Mesenchymal stem cell (in vitro differentiated cells and primary cell): Measurements from ENCODE around the gene DDIT4L. TPM values are rescaled to one million over a fixed set of nuclear protein-coding genes. Genes with fewer than 3 reads are reported as not detected.
A peak's percentile ranks its signal among the peaks of the same experiment; 100 is the strongest.

Experiments
- DNase-seq: peaks from one replicate; pipeline ENCODE4 v3.0.0-alpha.2; 2013
- H2AFZ ChIP-seq: one replicate; pipeline ENCODE4 v1.6.1; 2013; ENCODE audit warnings: low read depth, mild to moderate bottlenecking, control low read depth, inconsistent platforms, low read length, moderate library complexity
- H2AK5ac ChIP-seq: 2 replicates; pipeline ENCODE4 v1.6.1; 2013; ENCODE audit warnings: low read length, moderate library complexity, mild to moderate bottlenecking, inconsistent platforms; ENCODE audit not compliant: severe bottlenecking
- H2BK120ac ChIP-seq: one replicate; pipeline ENCODE4 v1.6.1; 2013; ENCODE audit warnings: low read depth, mild to moderate bottlenecking, inconsistent platforms, low read length, moderate library complexity
- H2BK12ac ChIP-seq, 2 experiments: one replicate each; pipeline ENCODE4 v1.6.1; 2013; ENCODE audit warnings: inconsistent platforms in 2 of 2, low read length in 2 of 2, mild to moderate bottlenecking in 2 of 2, moderate library complexity in 2 of 2, control low read depth in 1 of 2
- H2BK15ac ChIP-seq: one replicate; pipeline ENCODE4 v1.6.1; 2013; ENCODE audit warnings: mild to moderate bottlenecking, low read depth, inconsistent platforms; ENCODE audit not compliant: poor library complexity, severe bottlenecking
- H2BK5ac ChIP-seq: 2 replicates; pipeline ENCODE4 v1.6.1; 2013; ENCODE audit warnings: low read depth, mild to moderate bottlenecking, low read length, control low read depth, inconsistent platforms; ENCODE audit not compliant: poor library complexity, severe bottlenecking
- H3K14ac ChIP-seq, 2 experiments: one replicate each; pipeline ENCODE4 v1.6.1; 2013; ENCODE audit warnings: inconsistent platforms in 2 of 2, low read length in 2 of 2, control low read depth in 1 of 2, mild to moderate bottlenecking in 1 of 2, moderate library complexity in 1 of 2
- H3K18ac ChIP-seq, 2 experiments: one replicate each; pipeline ENCODE4 v1.6.1; 2013; ENCODE audit warnings: inconsistent platforms in 2 of 2, low read length in 2 of 2, control low read depth in 1 of 2, low read depth in 1 of 2, mild to moderate bottlenecking in 1 of 2
- H3K23ac ChIP-seq, 2 experiments: one replicate each; pipeline ENCODE4 v1.6.1; 2013; ENCODE audit warnings: inconsistent platforms in 2 of 2, low read length in 2 of 2, mild to moderate bottlenecking in 2 of 2, moderate library complexity in 2 of 2, control low read depth in 1 of 2
- H3K27ac ChIP-seq: 2 replicates; pipeline ENCODE4 v1.5.1; 2013; ENCODE audit warnings: mild to moderate bottlenecking, moderate library complexity, low read length, control low read depth, inconsistent platforms; ENCODE audit not compliant: poor library complexity, severe bottlenecking
- H3K27me3 ChIP-seq, 2 experiments: 2 replicates each; pipeline versions ENCODE4 v1.6.1 to v1.7.0; 2013; ENCODE audit warnings: low read length in 2 of 2, mild to moderate bottlenecking in 2 of 2, moderate library complexity in 2 of 2, control low read depth in 1 of 2, inconsistent platforms in 1 of 2; ENCODE audit not compliant: control insufficient read depth in 1 of 2, insufficient read depth in 1 of 2
- H3K36me3 ChIP-seq, 2 experiments: 2 replicates each; pipeline versions ENCODE4 v1.6.1 to v1.7.0; 2013; ENCODE audit warnings: low read length in 2 of 2, control low read depth in 1 of 2, inconsistent platforms in 1 of 2, low read depth in 1 of 2, mild to moderate bottlenecking in 1 of 2; ENCODE audit not compliant: insufficient read depth in 2 of 2, control insufficient read depth in 1 of 2
- H3K4ac ChIP-seq, 2 experiments: one replicate each; pipeline ENCODE4 v1.6.1; 2013; ENCODE audit warnings: inconsistent platforms in 2 of 2, low read length in 2 of 2, mild to moderate bottlenecking in 2 of 2, moderate library complexity in 2 of 2, control low read depth in 1 of 2, low read depth in 1 of 2
- H3K4me1 ChIP-seq: 2 replicates; pipeline ENCODE4 v1.6.1; 2013; ENCODE audit warnings: low read depth, low read length, control low read depth; ENCODE audit not compliant: control insufficient read depth, insufficient read depth
- H3K4me2 ChIP-seq: 2 replicates; pipeline ENCODE4 v1.6.1; 2013; ENCODE audit warnings: low read length, mild to moderate bottlenecking, inconsistent platforms; ENCODE audit not compliant: poor library complexity, severe bottlenecking
- H3K4me3 ChIP-seq, 2 experiments: 2 replicates each; pipeline versions ENCODE4 v1.5.1 to v1.7.0; 2013; ENCODE audit warnings: low read length in 2 of 2, mild to moderate bottlenecking in 2 of 2, control low read depth in 1 of 2, low read depth in 1 of 2; ENCODE audit not compliant: insufficient read depth in 1 of 2
- H3K79me1 ChIP-seq: replicated peaks from 2 replicates; pipeline ENCODE4 v1.6.1; 2013; ENCODE audit warnings: mild to moderate bottlenecking, control low read depth, low read length, inconsistent platforms; ENCODE audit not compliant: poor library complexity, severe bottlenecking
- H3K9ac ChIP-seq: 2 replicates; pipeline ENCODE4 v1.7.0; 2013; ENCODE audit warnings: mild to moderate bottlenecking, low read length, moderate library complexity
- H3K9me3 ChIP-seq: 2 replicates; pipeline ENCODE4 v1.7.0; 2013; ENCODE audit warnings: mild to moderate bottlenecking, low read length; ENCODE audit not compliant: control insufficient read depth
- H4K8ac ChIP-seq: one replicate; pipeline ENCODE4 v1.6.1; 2013; ENCODE audit warnings: inconsistent platforms, mild to moderate bottlenecking, low read length, moderate library complexity
- H4K91ac ChIP-seq: one replicate; pipeline ENCODE4 v1.6.1; 2013; ENCODE audit warnings: mild to moderate bottlenecking, low read length, inconsistent platforms
- WGBS: methylation state at CpG from one replicate; pipeline ENCODE4 v1.1.7; 2013; ENCODE audit warnings: mixed read lengths; 5-methylcytosine and 5-hydroxymethylcytosine counted together
- polyA plus RNA-seq, 2 experiments: library from polyadenylated mRNA; stranded (reverse); fragments of 200-250 nt; gene quantifications; one replicate each; pipeline ENCODE4 v1.2.3, GENCODE V29; 2013

The DDIT4L gene, protein sequence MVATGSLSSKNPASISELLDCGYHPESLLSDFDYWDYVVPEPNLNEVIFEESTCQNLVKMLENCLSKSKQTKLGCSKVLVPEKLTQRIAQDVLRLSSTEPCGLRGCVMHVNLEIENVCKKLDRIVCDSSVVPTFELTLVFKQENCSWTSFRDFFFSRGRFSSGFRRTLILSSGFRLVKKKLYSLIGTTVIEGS
- 3.3 TPM for polyA plus RNA-seq (2013, experiment 1 of 2)
- polyA plus RNA-seq (2013, experiment 2 of 2) = 3.3 TPM

DNA sequence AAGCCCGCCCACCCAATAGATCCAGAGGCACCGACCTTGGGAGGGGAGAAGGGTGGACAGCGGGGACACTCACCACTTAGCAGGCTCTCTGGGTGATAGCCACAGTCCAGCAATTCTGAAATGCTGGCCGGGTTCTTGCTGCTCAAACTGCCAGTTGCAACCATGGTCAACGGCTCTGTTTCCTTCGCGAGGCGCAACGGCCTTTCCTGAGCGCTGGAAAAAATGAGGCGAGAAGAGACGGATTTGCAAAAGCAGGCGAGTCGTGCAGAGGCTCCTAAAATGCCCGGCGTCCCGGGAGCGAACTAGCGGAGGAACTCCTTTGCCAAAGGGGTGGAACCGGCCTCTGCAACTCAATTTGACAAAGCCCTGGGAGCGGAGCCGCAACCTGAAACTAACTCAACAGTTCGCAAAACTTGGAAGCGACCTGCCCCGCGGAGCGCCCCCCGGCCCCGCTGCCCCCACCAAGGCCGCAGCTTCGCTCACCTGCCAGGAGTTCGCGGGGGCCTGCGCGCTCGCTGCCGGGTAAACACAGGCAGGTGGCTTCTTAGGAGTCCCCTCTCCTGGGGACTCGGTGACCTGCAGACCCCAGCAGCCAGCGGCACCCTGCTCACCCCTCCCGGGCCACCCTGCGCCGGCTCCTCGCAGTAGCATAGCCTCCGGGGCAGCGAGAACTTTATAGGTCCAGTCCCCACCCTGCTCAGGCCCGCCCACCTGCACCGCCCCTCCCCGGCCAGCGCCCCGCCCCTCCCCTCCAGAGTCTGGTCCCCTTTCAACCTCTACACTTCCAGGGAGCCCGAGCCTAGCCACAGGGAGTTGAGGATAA is at the start of gene DDIT4L:
Gene DDIT4L (minus strand): TSS at position 649 of the 823 bp plus-strand sequence. CDS start 485 bp downstream, at position 164.
- Histone ChIP-seq H3K4ac (peak within 1 kb of the TSS in 1 of 2 experiments; percentile 67), H2BK5ac (no peak within 1 kb of the TSS), H4K8ac (peak within 1 kb of the TSS; percentile 50), H3K79me1 (no peaks in the 10 kb centered on the region), H3K14ac (no peak within 1 kb of the TSS), H2BK15ac (peak within 1 kb of the TSS; percentile 44), H3K18ac (peak within 1 kb of the TSS; percentile 17 to 84), H2BK120ac (peak within 1 kb of the TSS; percentile 15), H2BK12ac (peak within 1 kb of the TSS in 1 of 2 experiments; percentile 42), H3K27ac (no peak within 1 kb of the TSS), H3K9me3 (no peaks in the 10 kb centered on the region), H4K91ac (peak within 1 kb of the TSS; percentile 65), H3K4me2 (peak within 1 kb of the TSS; percentile 100), H3K27me3 (no peaks in the 10 kb centered on the region), H3K9ac (peak within 1 kb of the TSS; percentile 90), H3K4me1 (peaks cover 11% of the 10 kb centered on the region), H3K36me3 (peaks cover 0 to 35% of the 10 kb centered on the region in 2 experiments), H2AFZ (peak within 1 kb of the TSS; percentile 60), H2AK5ac (no peak within 1 kb of the TSS), H3K23ac (no peak within 1 kb of the TSS), H3K4me3 (peak within 1 kb of the TSS; percentile 69 to 89)
- DNase-seq = peak; percentile 56
- under 1% methylated on average over 46 of the region's 51 CpGs for WGBS

DNA sequence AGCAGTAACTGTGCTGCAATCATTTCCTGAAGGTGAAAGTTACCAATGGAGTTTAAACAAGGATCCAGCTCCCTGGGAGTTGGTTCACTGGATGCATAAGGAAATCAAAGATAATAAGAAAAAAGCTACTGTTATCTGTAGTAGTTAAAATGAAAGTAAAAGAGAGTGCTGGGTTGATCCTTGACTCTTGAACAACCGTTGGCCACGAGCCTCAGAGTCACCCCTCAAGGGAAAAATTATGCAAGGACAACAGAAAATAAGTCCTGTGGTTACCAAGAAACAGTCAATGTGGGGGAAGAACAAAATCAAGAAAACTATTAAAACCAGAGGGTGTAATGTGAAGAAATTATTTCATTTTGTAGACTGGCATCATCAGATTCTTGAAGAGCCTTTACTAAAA is 49.7 kb upstream of the DDIT4L start:
- Histone ChIP-seq H3K4me3 (no peak overlapping the region), H3K36me3 (no peaks in the 10 kb centered on the region), H3K4me1 (no peaks in the 10 kb centered on the region), H3K9ac (peak overlapping the region; percentile 44), H4K8ac (no peak overlapping the region), H3K23ac (no peak overlapping the region), H2BK15ac (no peak overlapping the region), H3K4ac (no peak overlapping the region), H3K4me2 (no peak overlapping the region), H3K27me3 (no peaks in the 10 kb centered on the region), H3K18ac (no peak overlapping the region), H3K14ac (no peak overlapping the region), H2AFZ (no peak overlapping the region), H3K27ac (no peak overlapping the region), H3K9me3 (peaks cover 7% of the 10 kb centered on the region), H3K79me1 (no peaks in the 10 kb centered on the region), H4K91ac (no peak overlapping the region), H2BK120ac (no peak overlapping the region), H2AK5ac (no peak overlapping the region), H2BK5ac (no peak overlapping the region), H2BK12ac (no peak overlapping the region)
- WGBS = 89% methylated on average over 2 of the region's 2 CpGs
- DNase-seq = peak; percentile 16

DNA sequence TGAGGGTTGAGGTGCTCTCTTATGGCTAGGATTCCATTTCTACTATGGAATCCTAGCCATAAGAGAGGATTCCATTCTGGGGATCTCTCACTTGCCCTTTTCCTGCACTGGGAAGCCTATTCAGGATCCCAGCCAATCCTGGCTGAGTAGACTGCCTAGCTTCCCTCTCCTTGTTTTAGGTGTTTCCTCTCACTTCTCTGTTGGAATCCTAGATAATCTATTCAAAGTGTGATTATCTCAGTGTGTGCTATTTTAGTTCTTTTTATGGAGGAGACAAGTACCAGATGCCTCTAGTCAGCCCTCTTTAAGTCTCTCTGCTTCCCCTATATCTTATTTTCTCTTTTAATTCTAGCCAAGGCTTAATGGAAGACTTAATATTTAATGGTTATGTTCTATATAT is 34.5 kb upstream of the DDIT4L start:
- Histone ChIP-seq H3K36me3 (no peaks in the 10 kb centered on the region), H3K79me1 (no peaks in the 10 kb centered on the region), H3K14ac (no peak overlapping the region), H2BK12ac (no peak overlapping the region), H3K27me3 (no peaks in the 10 kb centered on the region), H2BK120ac (no peak overlapping the region), H2AK5ac (no peak overlapping the region), H3K4ac (no peak overlapping the region), H3K4me3 (no peak overlapping the region), H3K9me3 (peaks cover 46% of the 10 kb centered on the region), H4K91ac (no peak overlapping the region), H3K27ac (no peak overlapping the region), H4K8ac (no peak overlapping the region), H3K4me2 (no peak overlapping the region), H3K4me1 (no peaks in the 10 kb centered on the region), H2AFZ (no peak overlapping the region), H2BK5ac (no peak overlapping the region), H2BK15ac (no peak overlapping the region), H3K9ac (no peak overlapping the region), H3K18ac (no peak overlapping the region), H3K23ac (no peak overlapping the region)
- DNase-seq = no peak

DNA sequence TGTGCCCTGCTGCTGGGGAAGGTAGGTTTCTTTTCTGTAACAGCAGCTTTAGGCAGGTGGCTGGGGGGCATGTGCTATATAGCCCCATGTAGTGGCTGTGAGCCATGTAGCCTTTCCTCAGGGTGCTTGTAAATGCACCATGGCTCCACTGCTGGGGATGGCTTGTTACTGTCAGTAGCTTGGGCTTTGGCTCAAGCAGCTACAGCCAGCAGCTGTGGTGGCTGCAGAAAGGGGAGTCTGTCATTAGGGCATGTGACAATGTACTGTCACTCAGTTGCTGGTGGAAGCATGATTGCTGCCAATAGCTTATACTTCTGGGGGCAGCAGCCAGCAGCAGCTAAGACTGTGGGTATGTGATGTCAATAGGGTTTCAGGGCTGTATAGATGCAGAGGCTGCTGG is 33.9 kb upstream of the DDIT4L start:
- Histone ChIP-seq H3K18ac (no peak overlapping the region), H3K9ac (no peak overlapping the region), H3K4me2 (no peak overlapping the region), H3K79me1 (no peaks in the 10 kb centered on the region), H3K23ac (peak overlapping the region in 1 of 2 experiments; percentile 73), H3K27me3 (no peaks in the 10 kb centered on the region), H3K36me3 (no peaks in the 10 kb centered on the region), H2BK120ac (no peak overlapping the region), H4K8ac (no peak overlapping the region), H3K27ac (no peak overlapping the region), H3K4ac (no peak overlapping the region), H4K91ac (no peak overlapping the region), H3K4me1 (no peaks in the 10 kb centered on the region), H2AK5ac (no peak overlapping the region), H2BK5ac (no peak overlapping the region), H3K9me3 (peaks cover 41% of the 10 kb centered on the region), H3K4me3 (no peak overlapping the region), H2BK15ac (no peak overlapping the region), H2AFZ (peak overlapping the region; percentile 10), H3K14ac (peak overlapping the region in 1 of 2 experiments; percentile 53), H2BK12ac (no peak overlapping the region)
- DNase-seq = no peak
